ENCODE results near the gene GRAMD1A. TPM values are rescaled to one million over a fixed set of nuclear protein-coding genes. Genes with fewer than 3 reads are reported as not detected.
"Not testable (repeated sequence)": the region's sequence is repeated elsewhere in the genome, so short reads cannot be mapped to it uniquely, and the experiment has no call there.

GRAMD1A gene
- total RNA-seq, 1 donor from 2014 or later = 26.2 TPM

DNA sequence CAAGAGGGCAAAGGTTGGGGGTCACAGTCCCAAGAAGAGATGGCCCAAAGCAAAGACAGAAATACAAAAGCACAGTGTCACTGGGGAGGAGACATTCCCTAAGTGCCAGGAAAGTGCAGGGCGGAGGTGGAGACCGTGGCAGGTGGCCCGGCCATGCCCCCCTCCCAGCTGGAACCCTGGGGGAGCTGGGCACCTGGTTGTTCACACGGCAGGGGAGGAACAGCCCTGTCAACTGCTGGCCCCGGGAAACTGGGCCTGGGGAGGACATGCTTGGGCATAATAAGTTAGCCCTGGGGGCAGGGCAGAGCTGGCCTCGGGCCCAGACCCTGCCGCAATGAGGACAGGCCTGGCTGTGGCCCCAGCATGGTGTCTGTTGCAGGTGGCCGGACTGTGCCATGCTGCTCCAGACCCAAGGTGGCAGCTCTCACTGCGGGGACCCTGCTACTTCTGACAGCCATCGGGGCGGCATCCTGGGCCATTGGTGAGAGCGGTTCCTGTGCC lies 48.8 kb downstream of the GRAMD1A start:
- DNase-seq = peak; percentile 75
- Histone ChIP-seq H3K27me3 (ENCODE audit: low read depth) (no peaks in the 10 kb centered on the region), H3K4me3 (peak overlapping the region; percentile 25), H3K4me1 (peaks cover 36% of the 10 kb centered on the region), H3K9me3 (replicated peaks) (no peaks in the 10 kb centered on the region), H3K36me3 (no peaks in the 10 kb centered on the region), H3K27ac (replicated peaks) (peak overlapping the region; percentile 74)
- intact Hi-C loops (cut with micrococcal nuclease) = no loop called here
- TF ChIP-seq, protein P1, sequence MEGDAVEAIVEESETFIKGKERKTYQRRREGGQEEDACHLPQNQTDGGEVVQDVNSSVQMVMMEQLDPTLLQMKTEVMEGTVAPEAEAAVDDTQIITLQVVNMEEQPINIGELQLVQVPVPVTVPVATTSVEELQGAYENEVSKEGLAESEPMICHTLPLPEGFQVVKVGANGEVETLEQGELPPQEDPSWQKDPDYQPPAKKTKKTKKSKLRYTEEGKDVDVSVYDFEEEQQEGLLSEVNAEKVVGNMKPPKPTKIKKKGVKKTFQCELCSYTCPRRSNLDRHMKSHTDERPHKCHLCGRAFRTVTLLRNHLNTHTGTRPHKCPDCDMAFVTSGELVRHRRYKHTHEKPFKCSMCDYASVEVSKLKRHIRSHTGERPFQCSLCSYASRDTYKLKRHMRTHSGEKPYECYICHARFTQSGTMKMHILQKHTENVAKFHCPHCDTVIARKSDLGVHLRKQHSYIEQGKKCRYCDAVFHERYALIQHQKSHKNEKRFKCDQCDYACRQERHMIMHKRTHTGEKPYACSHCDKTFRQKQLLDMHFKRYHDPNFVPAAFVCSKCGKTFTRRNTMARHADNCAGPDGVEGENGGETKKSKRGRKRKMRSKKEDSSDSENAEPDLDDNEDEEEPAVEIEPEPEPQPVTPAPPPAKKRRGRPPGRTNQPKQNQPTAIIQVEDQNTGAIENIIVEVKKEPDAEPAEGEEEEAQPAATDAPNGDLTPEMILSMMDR (IDR thresholded peaks at IDR 0.05; ENCODE audit: borderline replicate concordance) = no peak

GRCh38 chr19:35049456-35049855 lies 49.3 kb downstream of the GRAMD1A start:
- Histone ChIP-seq H3K9me3 (replicated peaks) (no peaks in the 10 kb centered on the region), H3K27me3 (ENCODE audit: low read depth) (no peaks in the 10 kb centered on the region), H3K4me3 (peak overlapping the region; percentile 25), H3K27ac (replicated peaks) (peak overlapping the region; percentile 74), H3K4me1 (peaks cover 36% of the 10 kb centered on the region), H3K36me3 (no peaks in the 10 kb centered on the region)
- TF ChIP-seq, protein P1 (IDR thresholded peaks at IDR 0.05; ENCODE audit: borderline replicate concordance) = no peak
- intact Hi-C loops (cut with micrococcal nuclease) = no loop called here
- no peak for DNase-seq

DNA sequence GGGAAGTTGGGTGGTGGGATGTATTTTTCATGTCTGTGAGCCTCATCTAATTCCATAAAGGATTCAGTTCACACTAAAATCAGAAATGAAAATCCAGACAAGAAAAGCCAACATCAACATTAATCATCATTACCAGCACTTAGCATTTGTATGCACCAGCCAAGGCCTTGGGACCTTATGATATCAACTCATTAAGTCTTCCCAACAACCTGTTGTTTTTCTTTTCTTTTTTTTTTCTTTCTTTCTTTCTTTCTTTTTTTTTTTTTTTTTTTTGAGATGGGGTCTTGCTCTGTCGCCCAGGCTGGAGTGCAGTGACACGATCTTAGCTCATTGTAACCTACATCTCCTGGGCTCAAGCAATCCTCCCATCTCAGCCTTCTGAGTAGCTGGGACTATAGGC lies 50.5 kb downstream of the GRAMD1A start:
- H3K36me3 ChIP-seq; DNase-seq; intact Hi-C loops (cut with micrococcal nuclease); H3K9me3 ChIP-seq (replicated peaks); H3K27me3 ChIP-seq (ENCODE audit: low read depth); H3K4me3 ChIP-seq; H3K27ac ChIP-seq (replicated peaks): not testable (repeated sequence)
- H3K4me1 ChIP-seq = peaks cover 36% of the 10 kb centered on the region

GRCh38 chr19:35051268-35051667 lies 51.1 kb downstream of the GRAMD1A start:
- H3K9me3 ChIP-seq (replicated peaks); H3K4me3 ChIP-seq; H3K27ac ChIP-seq (replicated peaks); DNase-seq; intact Hi-C loops (cut with micrococcal nuclease); H3K36me3 ChIP-seq: not testable (repeated sequence)
- Histone ChIP-seq H3K27me3 (ENCODE audit: low read depth) (peaks cover 10% of the 10 kb centered on the region), H3K4me1 (peaks cover 36% of the 10 kb centered on the region)

DNA sequence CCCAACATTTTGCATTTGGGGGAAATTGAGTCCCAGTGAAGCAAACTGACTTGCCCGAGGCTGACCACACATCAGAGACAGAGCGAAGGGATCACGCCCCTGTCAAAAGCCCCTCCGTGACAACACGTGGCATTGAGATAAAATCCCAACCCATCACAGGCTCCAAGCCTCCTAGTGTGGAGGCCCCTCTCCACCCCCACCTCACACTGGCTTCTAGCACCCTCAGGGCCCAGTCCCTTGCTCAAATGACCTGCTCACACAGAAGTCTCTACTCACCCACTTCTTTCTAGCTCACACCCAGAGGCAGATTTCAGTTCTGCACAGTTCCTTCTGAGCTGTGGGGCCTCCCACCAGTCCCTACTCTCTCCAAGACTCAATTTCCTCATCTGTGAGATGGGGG lies 51.7 kb downstream of the GRAMD1A start:
- Histone ChIP-seq H3K4me1 (peaks cover 36% of the 10 kb centered on the region), H3K27me3 (ENCODE audit: low read depth) (peaks cover 16% of the 10 kb centered on the region), H3K9me3 (replicated peaks) (no peaks in the 10 kb centered on the region), H3K36me3 (no peaks in the 10 kb centered on the region), H3K27ac (replicated peaks) (no peak overlapping the region), H3K4me3 (no peak overlapping the region)
- DNase-seq = no peak
- TF ChIP-seq, protein P1 (IDR thresholded peaks at IDR 0.05; ENCODE audit: borderline replicate concordance) = no peak
- intact Hi-C loops (cut with micrococcal nuclease) = no loop called here

GRCh38 chr19:35052599-35053190 lies 52.6 kb downstream of the GRAMD1A start:
- TF ChIP-seq, protein P1 (IDR thresholded peaks at IDR 0.05; ENCODE audit: borderline replicate concordance) = no peak
- Histone ChIP-seq H3K9me3 (replicated peaks) (no peaks in the 10 kb centered on the region), H3K27ac (replicated peaks) (peak overlapping the region; percentile 56), H3K36me3 (no peaks in the 10 kb centered on the region), H3K4me3 (no peak overlapping the region), H3K27me3 (ENCODE audit: low read depth) (peaks cover 20% of the 10 kb centered on the region), H3K4me1 (peaks cover 36% of the 10 kb centered on the region)
- no peak for DNase-seq
- intact Hi-C loops (cut with micrococcal nuclease) = no loop called here

All from left ventricle myocardium inferior (tissue), 1 donor.